Stimulated activated CD4-positive, alpha-beta T cell treated with anti-CD3 and anti-CD28 coated beads, Interleukin-12 subunit alpha, Interleukin-12 subunit beta, amount 100 ng/mL, for 48 hours (primary cell): Measurements from ENCODE around the gene PSRC1.

Experiments used
- DNase-seq, 3 donors: peaks; one replicate each; pipeline ENCODE4 v3.0.0-alpha.2; 2020; ENCODE audit warnings: low read depth in 2 of 3, low spot score in 1 of 3

Gene PSRC1

GRCh38 chr1:109247401-109248365, 35.3 kb downstream of the PSRC1 start:
- DNase-seq, result no peak

DNA sequence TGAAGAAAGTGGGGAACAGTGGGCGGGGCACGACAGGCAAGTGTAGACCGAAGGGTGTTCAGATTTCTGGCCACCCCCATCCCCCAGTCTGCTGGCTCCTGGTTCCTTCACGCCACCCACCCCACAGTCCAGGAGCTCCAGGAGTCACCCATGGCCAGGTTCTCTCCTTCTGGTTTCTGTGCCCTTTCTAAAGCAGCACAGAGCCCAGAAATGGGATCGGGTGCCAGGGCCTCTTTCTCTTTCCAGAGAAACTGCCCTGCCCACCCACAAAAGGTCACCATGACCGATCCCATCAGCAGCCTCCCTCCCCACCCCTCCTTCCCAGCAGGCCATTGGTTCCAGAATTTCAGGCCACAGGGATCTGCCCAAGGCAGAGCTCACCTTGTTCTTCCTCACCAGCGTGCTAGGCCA, 36.8 kb downstream of the PSRC1 start:
- no peak for DNase-seq

- DNase-seq, result no peak
Measured at GRCh38 chr1:109243860-109244552, 38.9 kb downstream of the PSRC1 start.

- no peak for DNase-seq
Measured at GRCh38 chr1:109243221-109243620, 39.7 kb downstream of the PSRC1 start.

- no peak for DNase-seq
Measured at GRCh38 chr1:109242387-109242786, 40.6 kb downstream of the PSRC1 start.

DNA sequence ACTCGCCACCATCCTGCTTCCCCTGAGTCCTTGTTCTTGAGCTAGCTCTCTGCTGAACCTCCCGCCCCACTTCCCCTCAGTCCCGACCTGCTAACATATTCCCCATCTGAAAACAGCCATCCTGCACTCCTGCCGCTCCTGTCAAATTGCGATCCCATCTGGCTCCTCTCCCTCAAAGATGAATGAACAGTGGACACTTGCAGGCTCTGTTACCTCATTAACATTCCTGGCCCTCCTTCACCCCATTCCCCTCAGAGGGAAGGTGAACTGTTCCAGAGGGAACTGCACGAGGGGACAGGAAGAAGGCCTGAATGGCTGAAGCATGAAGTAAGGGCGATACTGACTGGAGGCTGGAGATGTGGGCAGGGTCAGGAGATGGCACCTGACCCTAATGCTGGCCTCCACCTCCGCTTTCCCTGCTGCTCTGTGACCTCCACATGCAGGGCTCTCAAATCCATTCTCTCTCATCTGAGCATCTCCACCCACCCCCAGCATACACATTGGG, 41.1 kb downstream of the PSRC1 start:
- DNase-seq, result no peak

DNA sequence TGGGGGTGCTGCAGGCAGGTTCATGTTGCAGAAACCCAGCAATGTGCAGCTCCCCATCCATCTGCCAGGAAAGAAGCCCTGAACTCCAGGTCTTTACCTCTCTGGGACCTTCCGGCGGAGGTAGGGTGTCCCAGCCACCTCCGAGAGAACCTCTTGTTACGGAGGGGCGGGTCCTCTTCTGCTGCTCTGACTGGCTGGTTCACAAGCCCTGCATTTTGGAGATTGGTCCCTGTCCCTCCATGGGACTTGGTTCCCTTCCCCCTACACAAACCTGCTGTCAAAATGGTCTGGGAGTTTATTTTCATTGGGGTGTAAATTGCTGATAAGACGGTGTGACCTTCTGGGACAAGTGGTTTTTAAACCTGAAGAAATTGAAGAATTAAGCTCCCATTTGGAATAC, 41.6 kb downstream of the PSRC1 start:
- no peak for DNase-seq

GRCh38 chr1:109240158-109241152, 42.5 kb downstream of the PSRC1 start:
- no peak for DNase-seq

DNA sequence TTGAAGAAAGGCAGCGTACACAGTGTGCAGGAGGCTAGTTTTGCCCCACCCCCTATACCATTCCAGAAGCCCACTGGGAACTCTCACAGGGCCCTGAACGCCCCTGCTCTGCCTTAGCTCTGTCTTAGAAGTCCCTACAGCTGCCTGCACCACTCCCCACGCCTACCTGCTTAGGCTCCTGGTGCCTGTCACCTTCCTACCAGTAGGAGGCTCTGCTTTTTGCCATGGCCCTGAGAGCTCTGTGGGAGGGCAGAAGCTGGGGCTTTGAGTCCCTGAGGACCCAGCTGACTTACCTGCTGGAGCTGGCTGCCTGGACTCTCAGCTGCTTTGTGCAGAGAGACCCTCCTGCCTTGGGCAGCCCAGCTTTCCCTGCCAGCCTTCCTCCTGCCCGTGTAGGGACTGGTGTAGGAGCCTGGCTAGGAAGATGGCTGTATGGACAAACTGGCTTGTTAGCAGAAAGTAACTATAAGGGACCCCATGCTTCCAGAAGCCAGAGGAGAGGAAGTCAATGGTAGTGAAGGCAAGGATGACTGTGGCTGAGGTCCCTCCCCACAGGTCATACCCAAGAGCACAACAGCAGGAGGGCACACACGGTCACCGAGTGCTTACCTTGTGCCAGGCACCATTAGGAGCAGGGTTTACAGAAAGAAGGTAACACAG, 43.4 kb downstream of the PSRC1 start:
- DNase-seq, result no peak

DNA sequence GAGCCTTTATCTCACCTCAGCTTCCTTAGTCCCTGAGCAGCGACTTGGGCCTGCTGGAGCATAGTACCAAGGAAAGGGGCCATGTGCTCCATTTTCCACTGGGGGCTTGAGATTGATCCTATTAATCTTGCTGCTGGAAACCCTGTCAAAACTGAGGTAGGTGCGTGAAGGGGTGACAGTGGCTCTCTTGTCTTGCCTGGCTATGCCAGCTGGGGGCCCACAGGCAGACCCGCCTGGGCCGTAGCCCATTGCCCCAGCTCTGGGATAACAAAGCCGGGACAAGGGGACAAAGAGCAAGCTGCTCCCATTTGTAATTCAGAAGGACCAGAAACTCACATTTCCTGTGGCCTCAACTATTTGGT, 43.9 kb downstream of the PSRC1 start:
- no peak for DNase-seq

GRCh38 chr1:109238382-109238781, 44.6 kb downstream of the PSRC1 start:
- no peak for DNase-seq

DNA sequence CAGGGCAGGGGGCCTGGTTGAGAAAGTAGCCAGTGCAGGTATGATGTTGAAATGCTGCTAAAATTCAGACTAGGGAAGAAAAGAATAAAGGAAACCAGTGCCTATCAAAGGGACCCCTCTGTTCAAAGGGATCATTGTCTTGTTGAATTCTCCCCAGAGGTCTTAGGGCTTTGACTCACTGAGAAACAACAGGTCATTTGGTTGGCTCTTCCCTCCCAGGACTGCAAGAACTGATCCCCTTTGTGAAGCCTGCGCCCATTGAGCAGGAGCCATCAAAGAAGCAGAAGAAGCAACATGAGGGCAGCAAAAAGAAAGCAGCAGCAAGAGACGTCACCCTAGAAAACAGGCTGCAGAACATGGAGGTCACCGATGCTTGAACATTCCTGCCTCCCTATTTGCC, 45.4 kb downstream of the PSRC1 start:
- DNase-seq, result no peak

DNA sequence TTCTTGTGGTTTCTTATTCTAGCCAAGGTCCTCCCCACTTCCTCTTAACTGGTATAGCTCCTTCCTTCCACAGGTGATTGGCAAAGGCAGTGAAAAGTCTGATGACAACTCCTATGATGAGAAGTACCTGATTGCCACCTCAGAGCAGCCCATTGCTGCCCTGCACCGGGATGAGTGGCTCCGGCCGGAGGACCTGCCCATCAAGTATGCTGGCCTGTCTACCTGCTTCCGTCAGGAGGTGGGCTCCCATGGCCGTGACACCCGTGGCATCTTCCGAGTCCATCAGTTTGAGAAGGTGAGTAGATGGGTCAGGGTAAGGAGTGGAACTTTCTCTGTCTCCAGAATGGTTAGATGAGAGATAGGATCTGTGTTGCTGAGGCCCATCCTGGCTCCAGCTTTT, 47.8 kb downstream of the PSRC1 start:
- DNase-seq, result no peak

DNA sequence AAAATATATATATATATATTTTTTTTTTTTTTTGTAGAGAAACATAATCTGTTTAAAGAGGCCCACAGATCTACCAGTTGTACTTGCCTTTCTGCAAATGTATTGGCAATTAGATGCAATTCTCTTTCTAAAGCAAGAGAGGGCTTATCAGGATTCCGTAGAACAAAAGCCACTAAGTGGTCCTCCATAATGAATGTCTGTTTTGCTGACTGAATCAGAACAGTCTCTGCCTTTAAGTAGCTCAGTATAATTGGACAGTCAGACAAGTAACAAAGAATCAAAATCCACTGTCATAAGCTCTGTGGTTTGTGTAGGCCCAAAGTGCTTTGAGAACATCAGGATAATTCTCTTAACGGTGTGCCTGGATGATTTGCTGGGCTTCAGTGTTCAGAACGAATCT, 51.9 kb downstream of the PSRC1 start:
- DNase-seq, result no peak
